Activated T-cell treated with anti-CD3 and anti-CD28 coated beads, Interleukin-2, amount 50 U/mL, for 48 hours (primary cell): ENCODE results near the gene CENPE.

Experiments
- DNase-seq, 2 experiments: peaks; one replicate each; pipeline ENCODE4 v3.0.0-alpha.2; 2020

The CENPE gene

DNA sequence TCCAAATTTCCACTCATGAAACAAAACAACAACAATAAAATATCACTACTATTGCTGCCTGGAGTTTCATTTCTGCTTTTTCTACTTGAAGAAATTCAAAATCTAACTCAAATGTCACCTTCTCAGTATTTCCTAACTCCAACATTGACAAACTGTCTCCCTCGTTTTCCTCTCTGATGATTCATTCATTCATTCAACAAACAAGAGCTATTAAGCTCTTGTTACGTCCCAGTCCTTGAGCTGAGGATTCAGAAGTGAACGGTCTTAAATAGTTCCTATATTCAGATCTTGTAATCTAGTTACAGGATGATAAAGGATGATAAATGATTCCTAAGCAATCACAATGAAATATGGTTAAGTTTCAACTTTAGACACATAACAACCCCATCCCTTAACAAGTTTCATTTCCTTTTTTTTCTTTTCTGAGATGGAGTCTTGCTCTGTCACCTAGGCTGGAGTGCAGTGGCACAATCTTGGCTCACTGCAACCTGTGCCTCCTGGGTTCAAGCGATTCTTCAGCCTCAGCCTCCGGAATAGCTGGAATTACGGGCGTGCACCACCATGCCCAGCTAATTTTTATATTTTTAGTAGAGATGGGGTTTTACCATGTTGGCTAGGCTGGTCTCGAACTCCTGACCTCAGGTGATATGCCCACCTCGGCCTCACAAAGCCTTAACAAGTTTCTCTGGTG, 123.3 kb downstream of the CENPE start:
- no peak for DNase-seq

DNA sequence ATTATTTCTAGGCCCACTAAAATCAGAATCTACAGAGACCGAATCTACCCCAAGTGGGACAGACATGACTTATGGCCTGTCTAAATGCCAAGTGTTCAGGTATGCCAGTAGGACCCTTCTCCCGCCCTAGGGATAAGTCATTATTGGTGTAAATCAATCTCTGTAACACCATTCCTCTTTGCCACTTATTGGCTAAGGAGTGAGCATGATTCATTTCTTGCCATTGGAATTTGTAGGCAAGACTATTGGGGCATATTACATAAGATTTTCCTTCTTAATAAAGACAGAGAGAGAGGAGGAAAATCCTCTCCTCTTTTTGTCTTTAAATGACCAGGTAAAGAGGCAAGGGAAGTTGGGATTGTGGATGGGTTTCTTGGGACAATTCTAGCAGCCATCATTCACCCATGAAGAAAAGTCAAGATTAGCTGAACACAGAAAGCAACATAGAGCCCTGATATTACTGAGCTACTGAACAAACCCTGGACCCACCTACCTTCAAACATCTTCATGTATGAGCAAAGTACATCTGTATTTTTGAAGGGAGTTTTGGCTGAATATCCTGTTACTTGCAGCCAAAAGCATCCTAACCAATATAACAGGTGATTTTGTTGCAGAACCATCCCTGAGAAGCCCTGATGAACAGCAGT, 124.2 kb downstream of the CENPE start:
- DNase-seq, result no peak

- DNase-seq, result no peak
Observed at GRCh38 chr4:103067841-103068547, 130.1 kb downstream of the CENPE start.

DNA sequence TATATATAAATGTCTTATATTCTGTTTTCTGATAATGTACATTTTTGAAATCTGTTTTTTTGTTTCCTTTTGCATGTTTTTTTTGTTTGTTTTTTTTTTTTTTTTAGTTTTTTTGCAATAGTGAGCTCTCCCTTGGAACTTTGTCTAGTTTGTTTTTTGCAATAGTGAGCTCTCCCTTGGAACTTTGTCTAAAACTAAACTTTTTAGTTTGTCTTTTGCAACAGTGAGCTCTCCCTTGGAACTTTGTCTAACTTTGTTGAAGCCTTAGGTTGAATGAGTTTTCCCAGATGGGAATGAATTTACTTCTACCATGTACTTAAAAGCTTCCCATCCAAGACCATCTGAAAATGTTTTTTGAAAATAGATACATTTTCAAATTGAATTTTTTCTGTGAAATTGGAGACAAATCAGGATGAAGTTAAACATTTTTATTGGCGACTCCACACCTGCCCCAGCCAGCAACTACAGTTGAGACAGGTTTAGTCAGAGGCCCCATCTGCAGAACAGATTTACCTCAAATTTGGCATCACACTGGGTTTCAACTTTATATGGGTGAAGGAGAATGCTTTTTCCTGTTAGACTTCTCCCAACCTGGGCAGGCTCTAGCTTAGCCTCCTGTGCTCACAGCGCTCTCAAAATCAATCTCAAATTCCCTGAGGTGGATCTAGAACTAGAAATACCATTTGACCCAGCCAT, 137.5 kb downstream of the CENPE start:
- DNase-seq, result no peak
